A549 (cell line): ENCODE measurements around the gene MFSD12.

Experiments used
- CTCF ChIP-seq: fragments of >200 bp; sonication (Bioruptor Twin); formaldehyde crosslinking; IDR thresholded peaks from 3 replicates; pipeline ENCODE4 v1.5.1; 2016
- EP300 ChIP-seq, 2 experiments: fragments of >200 bp; sonication (Bioruptor Twin); formaldehyde crosslinking; IDR thresholded peaks; 2 replicates in 1 of 2; 3 replicates in 1 of 2; pipeline ENCODE4 v1.6.1; 2016 to 2017
- HDAC2 ChIP-seq: fragments of 200-600 bp; sonication (generic); IDR thresholded peaks from 2 replicates; pipeline ENCODE4 v1.6.1; 2016
- JUNB ChIP-seq: fragments of >200 bp; sonication (Bioruptor Twin); formaldehyde crosslinking; IDR thresholded peaks from 2 replicates; pipeline ENCODE4 v1.6.1; 2016
- PHF8 ChIP-seq: fragments of 200-600 bp; sonication (generic); IDR thresholded peaks from 2 replicates; pipeline ENCODE4 v1.6.1; 2016; ENCODE audit warnings: low read depth, mild to moderate bottlenecking, antibody characterized with exemption, moderate library complexity, borderline replicate concordance
- TF ChIP-seq, protein P1 (sequence below): IDR thresholded peaks from 2 replicates; pipeline ENCODE4 v1.6.1; 2012

DNA sequence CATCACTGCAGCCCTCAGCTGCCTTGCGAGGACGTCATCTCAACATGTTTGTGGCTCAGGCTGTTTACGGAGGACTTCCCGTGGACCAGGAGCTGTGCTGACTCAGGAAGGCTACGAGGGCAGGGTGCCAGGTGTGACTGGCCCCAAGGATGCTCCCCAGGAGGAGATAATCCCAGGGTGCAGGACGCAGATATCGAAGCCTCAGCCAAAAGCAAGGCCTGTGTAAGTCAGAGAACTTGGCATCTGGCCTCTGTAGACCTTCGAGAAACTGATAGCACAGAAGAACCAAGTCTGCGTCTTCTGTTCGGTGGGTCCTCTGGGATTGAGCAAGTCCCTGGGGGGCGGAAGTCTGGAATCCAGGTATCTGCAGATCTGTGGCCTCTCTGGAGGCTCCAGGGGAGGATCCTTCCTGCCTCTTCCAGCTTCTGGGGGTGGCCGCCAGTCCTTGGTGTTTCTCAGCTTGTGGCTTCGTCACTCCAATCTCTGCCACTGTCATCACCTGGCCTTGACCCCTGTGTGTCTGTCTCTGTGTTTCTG is 54.3 kb downstream of the MFSD12 start:
- TF ChIP-seq CTCF (no peak), HDAC2 (no peak), PHF8 (no peak), EP300 (IDR thresholded peaks at IDR 0.05) (no peak), JUNB (no peak)
- TF ChIP-seq, protein P1, sequence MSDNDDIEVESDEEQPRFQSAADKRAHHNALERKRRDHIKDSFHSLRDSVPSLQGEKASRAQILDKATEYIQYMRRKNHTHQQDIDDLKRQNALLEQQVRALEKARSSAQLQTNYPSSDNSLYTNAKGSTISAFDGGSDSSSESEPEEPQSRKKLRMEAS, result no peak
